Esophagus squamous epithelium (tissue), 5 donors: Measurements from ENCODE around the gene CXorf58. TPM values are rescaled to one million over a fixed set of nuclear protein-coding genes. Genes with fewer than 3 reads are reported as not detected.

ENCODE experiments used
- DNase-seq: peaks from one replicate; lab custom pipeline; 2025; lab: John Stamatoyannopoulos, UW
- H3K27ac ChIP-seq, 4 donors: fragments of 200-600 bp; sonication (generic); one replicate each; pipeline ENCODE4 v1.5.1; 2016 to 2019; ENCODE audit warnings: mild to moderate bottlenecking in 1 of 4
- H3K27me3 ChIP-seq, 4 donors: fragments of 200-600 bp; sonication (generic); 1 replicate in 3 of 4; 2 replicates in 1 of 4; pipeline versions ENCODE4 v1.5.1 to v1.6.0; 2017 to 2021; ENCODE audit warnings: antibody characterized with exemption in 1 of 4
- H3K36me3 ChIP-seq, 3 donors: fragments of 200-600 bp; sonication (generic); one replicate each; pipeline ENCODE4 v1.5.1; 2016 to 2019
- H3K4me1 ChIP-seq, 3 donors: fragments of 200-600 bp; sonication (generic); one replicate each; pipeline ENCODE4 v1.5.1; 2017 to 2019
- H3K4me3 ChIP-seq, 4 donors: fragments of 200-600 bp; sonication (generic); 1 replicate in 3 of 4; 2 replicates in 1 of 4; pipeline ENCODE4 v1.5.1; 2016 to 2019; ENCODE audit warnings: mild to moderate bottlenecking in 2 of 4, moderate library complexity in 1 of 4
- H3K9me3 ChIP-seq, 3 donors: fragments of 200-600 bp; sonication (generic); one replicate each; pipeline ENCODE4 v1.5.1; 2016 to 2019
- CTCF ChIP-seq, 6 experiments: fragments of 450-650 bp in 4 of 6; fragments of 200-600 bp in 2 of 6; sonication (generic) in 2 of 6; IDR thresholded peaks; one replicate each; pipeline ENCODE4 v1.5.1; 2016 to 2019; ENCODE audit warnings: antibody characterized with exemption in 6 of 6, mild to moderate bottlenecking in 4 of 6, moderate library complexity in 4 of 6
- POLR2A ChIP-seq, 4 donors: fragments of 450-650 bp; IDR thresholded peaks; one replicate each; pipeline ENCODE4 v1.6.1; 2017; ENCODE audit warnings: antibody characterized with exemption in 4 of 4, mild to moderate bottlenecking in 4 of 4, moderate library complexity in 3 of 4
- WGBS, 2 donors: methylation state at CpG; one replicate each; pipeline ENCODE4 v1.1.5; 2018; 5-methylcytosine and 5-hydroxymethylcytosine counted together
- intact Hi-C: fragments of 100-400 bp; cut with DNase I; formaldehyde crosslinking; loops from one replicate; pipeline ENCODE4 v1.15.0; 2022
- total RNA-seq, 4 donors: library from RNA; depleted of rRNA; stranded (reverse); fragments of >200 nt; gene quantifications; one replicate each; pipeline ENCODE4 v1.1.0, GENCODE V29; 2016
- donor health status: DM: yes; HTN: yes; CAD: no.

Gene CXorf58
- total RNA-seq, 4 donors from 2014 or later, result 0.15 to 0.95 TPM; not detected in 2

GRCh38 chrX:23926015-23926414 lies 18.2 kb downstream of the CXorf58 start:
- TF ChIP-seq POLR2A (IDR thresholded peaks at IDR 0.05), result no peak
- TF ChIP-seq CTCF (IDR thresholded peaks at IDR 0.05), result no peak
- Histone ChIP-seq H3K27me3 (no peaks in the 10 kb centered on the region), H3K4me1 (no peaks in the 10 kb centered on the region), H3K9me3 (no peaks in the 10 kb centered on the region), H3K4me3 (no peak overlapping the region), H3K36me3 (no peaks in the 10 kb centered on the region), H3K27ac (no peak overlapping the region)
- no peak for DNase-seq
- WGBS, 2 donors, result 80 to 95% methylated on average over 4 of the region's 4 CpGs
- intact Hi-C loops, result no loop called here

GRCh38 chrX:23930894-23931604 lies 23.2 kb downstream of the CXorf58 start:
- 26% methylated on average over 2 of the region's 2 CpGs for WGBS, 2 donors
- DNase-seq, result no peak
- Histone ChIP-seq H3K36me3 (no peaks in the 10 kb centered on the region), H3K9me3 (no peaks in the 10 kb centered on the region), H3K27me3 (peaks cover 0 to 2% (median 0%) of the 10 kb centered on the region in 4 donors), H3K4me3 (no peak overlapping the region), H3K4me1 (no peaks in the 10 kb centered on the region), H3K27ac (no peak overlapping the region)
- intact Hi-C loops, result no loop called here
- TF ChIP-seq CTCF (IDR thresholded peaks at IDR 0.05) (no peak), POLR2A (IDR thresholded peaks at IDR 0.05) (no peak)

GRCh38 chrX:23932046-23932445 lies 24.2 kb downstream of the CXorf58 start:
- Histone ChIP-seq H3K4me3 (no peak overlapping the region), H3K4me1 (no peaks in the 10 kb centered on the region), H3K36me3 (no peaks in the 10 kb centered on the region), H3K27me3 (peaks cover 0 to 2% (median 0%) of the 10 kb centered on the region in 4 donors), H3K27ac (no peak overlapping the region), H3K9me3 (no peaks in the 10 kb centered on the region)
- no peak for DNase-seq
- intact Hi-C loops, result no loop called here
- TF ChIP-seq CTCF (IDR thresholded peaks at IDR 0.05) (no peak), POLR2A (IDR thresholded peaks at IDR 0.05) (no peak)
- 16 to 71% methylated on average over 1 of the region's 1 CpG for WGBS, 2 donors

- no peak for DNase-seq
- H3K9me3 ChIP-seq, result no peaks in the 10 kb centered on the region
- no peaks in the 10 kb centered on the region for H3K4me1 ChIP-seq
- no peak overlapping the region for H3K27ac ChIP-seq
- peaks cover 0 to 2% (median 0%) of the 10 kb centered on the region in 4 donors for H3K27me3 ChIP-seq
- TF ChIP-seq POLR2A (IDR thresholded peaks at IDR 0.05) (no peak), CTCF (IDR thresholded peaks at IDR 0.05) (no peak)
- 84 to 90% methylated on average over 3 to 11 of the region's 11 CpGs for WGBS, 2 donors
- H3K36me3 ChIP-seq, result no peaks in the 10 kb centered on the region
- H3K4me3 ChIP-seq, result no peak overlapping the region
- intact Hi-C loops, result no loop called here
Measured at GRCh38 chrX:23935106-23935505, 27.3 kb downstream of the CXorf58 start.

- Histone ChIP-seq H3K27ac (no peak overlapping the region), H3K36me3 (no peaks in the 10 kb centered on the region), H3K4me3 (no peak overlapping the region), H3K4me1 (no peaks in the 10 kb centered on the region), H3K9me3 (no peaks in the 10 kb centered on the region), H3K27me3 (peaks cover 0 to 2% (median 0%) of the 10 kb centered on the region in 4 donors)
- DNase-seq, result no peak
- 20 to 53% methylated on average over 1 of the region's 1 CpG for WGBS, 2 donors
- TF ChIP-seq CTCF (IDR thresholded peaks at IDR 0.05), result no peak
- no peak for TF ChIP-seq POLR2A (IDR thresholded peaks at IDR 0.05)
- intact Hi-C loops, result no loop called here
Measured at GRCh38 chrX:23936180-23936579, 28.4 kb downstream of the CXorf58 start.
